CMK (cell line): ENCODE measurements around the gene PAN3.

Source experiments
- DNase-seq: peaks from one replicate; pipeline ENCODE4 v3.0.0-alpha.2; 2010; ENCODE audit warnings: low read depth

PAN3 gene

GRCh38 chr13:28219408-28220099, 81.2 kb downstream of the PAN3 start:
- no peak for DNase-seq

GRCh38 chr13:28220166-28220565, 81.8 kb downstream of the PAN3 start:
- no peak for DNase-seq

GRCh38 chr13:28229522-28230411, 91.4 kb downstream of the PAN3 start:
- no peak for DNase-seq

- DNase-seq = no peak
These were observed 93.3 kb downstream of the PAN3 start for GRCh38 chr13:28231642-28232041.

GRCh38 chr13:28237944-28238343, 99.6 kb downstream of the PAN3 start:
- no peak for DNase-seq

GRCh38 chr13:28239374-28239773, 101.0 kb downstream of the PAN3 start:
- no peak for DNase-seq

- DNase-seq = no peak
These were observed 107.1 kb downstream of the PAN3 start for GRCh38 chr13:28245465-28245864.

GRCh38 chr13:28246891-28247290, 108.5 kb downstream of the PAN3 start:
- no peak for DNase-seq

- DNase-seq = no peak
These were observed 109.7 kb downstream of the PAN3 start for GRCh38 chr13:28248080-28248479.

- no peak for DNase-seq
These were observed 112.2 kb downstream of the PAN3 start for GRCh38 chr13:28250542-28250941.

- no peak for DNase-seq
These were observed 113.1 kb downstream of the PAN3 start for GRCh38 chr13:28251466-28251865.

GRCh38 chr13:28252547-28252946, 114.2 kb downstream of the PAN3 start:
- DNase-seq = no peak

- DNase-seq = no peak
These were observed 119.0 kb downstream of the PAN3 start for GRCh38 chr13:28257305-28257704.

- no peak for DNase-seq
These were observed 120.1 kb downstream of the PAN3 start for GRCh38 chr13:28258417-28258816.

GRCh38 chr13:28267497-28267896, 129.2 kb downstream of the PAN3 start:
- DNase-seq = no peak

- DNase-seq = no peak
These were observed 130.5 kb downstream of the PAN3 start for GRCh38 chr13:28268800-28269223.

GRCh38 chr13:28271056-28271840, 132.9 kb downstream of the PAN3 start:
- DNase-seq = no peak

GRCh38 chr13:28273919-28274318, 135.6 kb downstream of the PAN3 start:
- DNase-seq = no peak

- no peak for DNase-seq
These were observed 144.1 kb downstream of the PAN3 start for GRCh38 chr13:28282451-28282850.

GRCh38 chr13:28283600-28283999, 145.3 kb downstream of the PAN3 start:
- DNase-seq = no peak

GRCh38 chr13:28286263-28286662, 147.9 kb downstream of the PAN3 start:
- no peak for DNase-seq

GRCh38 chr13:28297341-28297740, 159.0 kb downstream of the PAN3 start:
- DNase-seq = no peak

GRCh38 chr13:28299916-28300315, 161.6 kb downstream of the PAN3 start:
- no peak for DNase-seq
